Stimulated activated CD8-positive, alpha-beta memory T cell treated with anti-CD3 and anti-CD28 coated beads, Interleukin-4, amount 100 ng/mL, for 24 hours (primary cell): Measurements from ENCODE around the gene CCDC3.
"Not testable (repeated sequence)": the region's sequence is repeated elsewhere in the genome, so short reads cannot be mapped to it uniquely, and the experiment has no call there.

Experiments used
- DNase-seq: peaks from one replicate; pipeline ENCODE4 v3.0.0-alpha.2; 2020; ENCODE audit warnings: low read depth

The CCDC3 gene

GRCh38 chr10:13001041-13001886, at the start of gene CCDC3:
Gene CCDC3, minus strand, starts transcription at chr10:13001713. Its CDS starts 143 bp downstream, at chr10:13001570.
- DNase-seq, result no peak

GRCh38 chr10:13051126-13051694, 49.7 kb upstream of the CCDC3 start:
- no peak for DNase-seq

GRCh38 chr10:13049774-13050420, 48.4 kb upstream of the CCDC3 start:
- DNase-seq, result no peak

- no peak for DNase-seq
These were observed 47.2 kb upstream of the CCDC3 start for GRCh38 chr10:13048762-13049161.

GRCh38 chr10:13047529-13048206, 46.2 kb upstream of the CCDC3 start:
- DNase-seq, result no peak

GRCh38 chr10:13046851-13047528, 45.5 kb upstream of the CCDC3 start:
- no peak for DNase-seq

GRCh38 chr10:13043520-13043919, 42.0 kb upstream of the CCDC3 start:
- no peak for DNase-seq

GRCh38 chr10:13039761-13040160, 38.2 kb upstream of the CCDC3 start:
- no peak for DNase-seq

GRCh38 chr10:13038391-13038790, 36.9 kb upstream of the CCDC3 start:
- DNase-seq, result no peak

GRCh38 chr10:13037832-13038231, 36.3 kb upstream of the CCDC3 start:
- DNase-seq, result no peak

GRCh38 chr10:13036841-13037240, 35.3 kb upstream of the CCDC3 start:
- no peak for DNase-seq

GRCh38 chr10:13035731-13036130, 34.2 kb upstream of the CCDC3 start:
- not testable (repeated sequence) for DNase-seq

GRCh38 chr10:13026873-13027272, 25.4 kb upstream of the CCDC3 start:
- DNase-seq, result no peak

- DNase-seq, result no peak
These were observed 22.2 kb upstream of the CCDC3 start for GRCh38 chr10:13023754-13024153.

GRCh38 chr10:13019280-13019679, 17.8 kb upstream of the CCDC3 start:
- no peak for DNase-seq

- DNase-seq, result no peak
These were observed 16.7 kb upstream of the CCDC3 start for GRCh38 chr10:13018171-13018570.

GRCh38 chr10:13016886-13017285, 15.4 kb upstream of the CCDC3 start:
- DNase-seq, result no peak

GRCh38 chr10:13016426-13016825, 14.9 kb upstream of the CCDC3 start:
- no peak for DNase-seq

GRCh38 chr10:13006037-13006436, 4.5 kb upstream of the CCDC3 start:
- DNase-seq, result no peak

- DNase-seq, result no peak
These were observed 2.2 kb upstream of the CCDC3 start for GRCh38 chr10:13003759-13004158.

GRCh38 chr10:13003004-13003403, 1.5 kb upstream of the CCDC3 start:
- DNase-seq, result no peak

GRCh38 chr10:13001887-13002212, 337 bp upstream of the CCDC3 start:
- no peak for DNase-seq
